Caki2 (cell line): ENCODE measurements around the gene LDLRAD2. TPM values are rescaled to one million over a fixed set of nuclear protein-coding genes. Genes with fewer than 3 reads are reported as not detected.

ENCODE experiments used
- DNase-seq: peaks from one replicate; pipeline ENCODE4 v3.0.0-alpha.2; 2015; ENCODE audit warnings: low read depth
- in situ Hi-C: cut with HindIII; loops from 2 replicates; pipeline ENCODE4 v1.10.0; 2016; ENCODE audit warnings: low sequenced_read_pairs, low pct_unique_long_range_greater_than_20kb, mixed read lengths
- total RNA-seq: library from RNA; depleted of rRNA; stranded (reverse); fragments of >200 nt; shearing (Covaris generic); gene quantifications from 2 replicates; pipeline ENCODE4 v1.2.3, GENCODE V29; 2014; ENCODE audit warnings: low replicate concordance; rRNA removed

The LDLRAD2 gene
- total RNA-seq, 1 experiment from 2014 or later, result not detected

- no peak for DNase-seq
- in situ Hi-C loops, result no loop called here
These were observed 56.4 kb downstream of the LDLRAD2 start for GRCh38 chr1:21868482-21868881.

GRCh38 chr1:21868941-21869454, 56.9 kb downstream of the LDLRAD2 start:
- no peak for DNase-seq
- in situ Hi-C loops, result no loop called here

- peak; percentile 76 for DNase-seq
- in situ Hi-C loops, result no loop called here
These were observed 57.6 kb downstream of the LDLRAD2 start for GRCh38 chr1:21869620-21870121.

GRCh38 chr1:21870611-21871010, 58.5 kb downstream of the LDLRAD2 start:
- no peak for DNase-seq
- in situ Hi-C loops, result no loop called here

- no peak for DNase-seq
- in situ Hi-C loops, result no loop called here
These were observed 59.9 kb downstream of the LDLRAD2 start for GRCh38 chr1:21871943-21872342.

GRCh38 chr1:21872445-21873079, 60.5 kb downstream of the LDLRAD2 start:
- DNase-seq, result no peak
- in situ Hi-C loops, result no loop called here

- in situ Hi-C loops, result no loop called here
These were observed 61.1 kb downstream of the LDLRAD2 start for GRCh38 chr1:21873174-21873573.

GRCh38 chr1:21873761-21874160, 61.7 kb downstream of the LDLRAD2 start:
- DNase-seq, result no peak
- in situ Hi-C loops, result no loop called here

More at GRCh38 chr1:21873174-21873573, 61.1 kb downstream of the LDLRAD2 start:
- no peak for DNase-seq

GRCh38 chr1:21874328-21874727, 62.3 kb downstream of the LDLRAD2 start:
- in situ Hi-C loops, result no loop called here

More at GRCh38 chr1:21874328-21874727, 62.3 kb downstream of the LDLRAD2 start:
- no peak for DNase-seq

Other genes with a start within 250 kb of the LDLRAD2 start
- 23.7 and 40.1 TPM in 2 replicates for gene RAP1GAP, start 142.9 kb upstream of the LDLRAD2 start, total RNA-seq
- 12.5 and 19.3 TPM in 2 replicates for gene USP48, start 29.1 kb upstream of the LDLRAD2 start, total RNA-seq
- 80.2 and 93.0 TPM in 2 replicates for gene HSPG2, start 125.0 kb downstream of the LDLRAD2 start, total RNA-seq
- not detected in 2 replicates for gene CELA3B, start 164.8 kb downstream of the LDLRAD2 start, total RNA-seq
- gene CELA3A, start 189.4 kb downstream of the LDLRAD2 start, total RNA-seq, result not detected in 2 replicates
- gene CDC42, start 240.4 kb downstream of the LDLRAD2 start, total RNA-seq, result 318 and 331 TPM in 2 replicates